Spleen (tissue), 11 donors: Measurements from ENCODE around the gene LRRC28. TPM values are rescaled to one million over a fixed set of nuclear protein-coding genes. Genes with fewer than 3 reads are reported as not detected.

ENCODE experiments used
- DNase-seq: peaks from one replicate; pipeline ENCODE4 v3.0.0-alpha.2; 2020
- H3K27ac ChIP-seq, 8 donors: fragments of 200-600 bp; sonication (generic) in 7 of 8; 1 replicate in 4 of 8; 2 replicates in 4 of 8; pipeline versions ENCODE4 v1.5.0 to v1.8.0; 2016 to 2021; ENCODE audit warnings: inconsistent platforms in 4 of 8, mild to moderate bottlenecking in 4 of 8, moderate library complexity in 1 of 8
- H3K27me3 ChIP-seq, 7 donors: fragments of 200-600 bp; sonication (generic) in 6 of 7; replicated peaks in 1 of 7; 1 replicate in 4 of 7; 2 replicates in 3 of 7; pipeline versions ENCODE4 v1.5.0 to v1.8.0; 2016 to 2021; ENCODE audit warnings: inconsistent platforms in 3 of 7, mild to moderate bottlenecking in 1 of 7
- H3K36me3 ChIP-seq, 6 donors: fragments of 200-600 bp; sonication (generic) in 5 of 6; 1 replicate in 4 of 6; 2 replicates in 2 of 6; pipeline versions ENCODE4 v1.5.0 to v1.8.0; 2016 to 2021; ENCODE audit warnings: inconsistent platforms in 2 of 6
- H3K4me1 ChIP-seq, 6 donors: fragments of 200-600 bp; sonication (generic) in 5 of 6; 1 replicate in 3 of 6; 2 replicates in 3 of 6; pipeline versions ENCODE4 v1.5.0 to v1.8.0; 2016 to 2021; ENCODE audit warnings: inconsistent platforms in 3 of 6
- H3K4me3 ChIP-seq, 8 donors: fragments of 200-600 bp; sonication (generic) in 7 of 8; 1 replicate in 4 of 8; 2 replicates in 4 of 8; pipeline versions ENCODE4 v1.5.0 to v1.8.0; 2016 to 2021; ENCODE audit warnings: inconsistent platforms in 4 of 8, mild to moderate bottlenecking in 4 of 8, moderate library complexity in 2 of 8
- H3K9me3 ChIP-seq, 8 donors: fragments of 200-600 bp; sonication (generic) in 7 of 8; 1 replicate in 4 of 8; 2 replicates in 4 of 8; pipeline versions ENCODE4 v1.5.0 to v1.8.0; 2016 to 2021; ENCODE audit warnings: inconsistent platforms in 4 of 8
- CTCF ChIP-seq, 11 experiments: fragments of 200-600 bp in 7 of 11; fragments of 450-650 bp in 4 of 11; sonication (generic) in 4 of 11; IDR thresholded peaks in 8 of 11; conservative IDR thresholded peaks in 3 of 11; 1 replicate in 7 of 11; 2 replicates in 4 of 11; pipeline versions ENCODE4 v1.4.0 to v1.8.0; 2016 to 2021; ENCODE audit warnings: antibody characterized with exemption in 11 of 11, inconsistent platforms in 4 of 11, mild to moderate bottlenecking in 1 of 11
- POLR2A ChIP-seq, 3 donors: fragments of 450-650 bp; IDR thresholded peaks; one replicate each; pipeline ENCODE4 v1.5.1; 2017; ENCODE audit warnings: antibody characterized with exemption in 3 of 3, mild to moderate bottlenecking in 1 of 3
- POLR2AphosphoS5 ChIP-seq, 3 donors: sonication (generic); formaldehyde crosslinking; IDR thresholded peaks; one replicate each; pipeline ENCODE4 v1.5.1; 2017; ENCODE audit warnings: antibody characterized with exemption in 3 of 3
- WGBS, 5 donors: extraction: QIAGEN DNeasy Blood & Tissue Kit in 3 of 5; methylation state at CpG; one replicate each; pipeline versions ENCODE4 v1.1.5 to v1.1.7; 2013 to 2018; 5-methylcytosine and 5-hydroxymethylcytosine counted together
- intact Hi-C: fragments of 100-400 bp; cut with DNase I; formaldehyde crosslinking; loops from one replicate; pipeline ENCODE4 v1.15.0; 2023; ENCODE audit warnings: low total_unique reads
- polyA plus RNA-seq, 3 donors: library from polyadenylated mRNA; stranded (reverse); fragments of 200-250 nt; gene quantifications; one replicate each; pipeline ENCODE4 v1.2.1, GENCODE V29; 2013
- total RNA-seq, 7 donors: library from RNA; depleted of rRNA in 3 of 7; stranded (reverse); fragments of >200 nt in 3 of 7; fragmentation: NEBNext Ultra II Directional in 4 of 7; extraction: Animal tissue kit (Norgen Biotek cat#: 25700) in 4 of 7; gene quantifications; one replicate each; pipeline versions ENCODE4 v1.1.0 to v1.2.1, GENCODE V29; 2016 to 2021
- donor health status: healthy with polysubstance abuse.
- donor health status: DM: no; HTN: no; CAD: no; lungs with moderate emphysema.
- donor health status: DM: no; HTN: no; CAD: no.
- donor health status: Bipolar disorder and iron deficiency.
- donor health status: healthy.
- donor health status: DM: no; HTN: no; CAD: no.
- donor health status: DM: yes; HTN: yes; CAD: no.

LRRC28 gene
- total and polyA plus RNA-seq, 10 donors: 6.0 to 63.3 (median 24.2) TPM

DNA sequence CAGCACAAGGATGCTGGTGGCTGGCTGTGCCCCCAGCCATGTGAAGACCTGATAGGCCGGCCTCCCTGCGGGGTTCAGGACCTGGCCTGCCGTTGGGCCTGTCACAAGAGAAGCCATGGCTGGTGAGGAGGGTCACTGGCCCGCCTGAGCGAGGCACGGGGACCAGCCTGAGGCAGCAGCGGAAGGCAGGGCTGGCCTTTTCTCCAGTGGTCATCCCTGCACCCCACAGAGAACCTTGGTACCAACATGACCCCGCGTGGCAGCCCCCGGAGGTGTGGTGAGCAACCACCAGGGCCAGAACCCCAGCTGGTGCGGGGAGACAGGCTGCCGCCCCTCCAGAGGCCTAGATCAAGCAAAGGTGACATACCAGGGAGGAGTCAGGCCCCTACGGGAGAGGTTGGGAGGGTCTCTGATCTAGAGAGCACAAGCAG is 180.4 kb downstream of the LRRC28 start:
- peaks cover 21 to 63% (median 43%) of the 10 kb centered on the region in 6 donors for H3K4me1 ChIP-seq
- no peaks in the 10 kb centered on the region for H3K27me3 ChIP-seq
- H3K9me3 ChIP-seq: no peaks in the 10 kb centered on the region
- TF ChIP-seq POLR2A (IDR thresholded peaks at IDR 0.05): no peak
- no peak overlapping the region for H3K27ac ChIP-seq
- peak; percentile 71 for DNase-seq
- no peak overlapping the region for H3K4me3 ChIP-seq
- 96 to 100% (median 97%) methylated on average over 11 to 13 of the region's 13 CpGs for WGBS, 5 donors
- intact Hi-C loops: no loop called here
- H3K36me3 ChIP-seq: no peaks in the 10 kb centered on the region

DNA sequence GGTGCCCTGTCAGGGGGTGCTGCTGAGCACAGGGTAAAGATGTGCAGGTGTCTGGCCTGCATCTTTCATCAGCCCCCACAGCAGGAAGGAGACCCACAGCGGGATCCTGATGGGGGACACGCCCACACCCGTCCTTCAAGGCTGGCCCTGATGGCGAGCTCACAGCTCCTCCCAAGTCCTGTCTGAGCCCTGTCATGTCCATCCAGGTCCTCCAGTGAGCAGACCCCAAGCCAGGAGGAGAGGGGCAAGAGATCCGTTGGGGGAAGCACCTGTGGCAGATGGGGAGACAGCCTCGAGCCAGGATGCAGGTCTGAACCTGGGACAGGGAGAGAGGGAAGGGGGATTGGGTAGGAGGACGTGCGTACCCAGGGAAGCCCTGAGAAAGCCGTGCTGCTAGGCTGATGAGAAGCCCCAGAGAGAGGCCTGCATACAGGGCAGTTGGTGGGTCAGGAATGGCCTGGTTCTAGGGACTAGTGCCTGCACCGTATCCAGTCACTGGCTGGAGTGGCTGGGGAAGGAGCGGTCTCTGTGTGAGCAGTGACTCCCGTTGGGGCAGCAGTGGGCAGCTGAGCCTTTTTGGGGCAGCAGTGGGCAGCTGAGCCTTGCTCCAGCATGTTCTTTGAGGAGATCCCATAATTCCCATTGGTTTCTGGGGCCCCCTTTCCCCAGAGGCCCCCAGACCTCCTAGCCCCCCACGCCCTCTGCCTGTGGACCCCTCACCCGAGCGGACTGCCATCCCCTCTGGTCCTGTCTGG is 181.2 kb downstream of the LRRC28 start:
- WGBS, 5 donors: 86 to 94% (median 87%) methylated on average over 13 to 15 of the region's 15 CpGs
- H3K4me1 ChIP-seq: peaks cover 21 to 69% (median 44%) of the 10 kb centered on the region in 6 donors
- DNase-seq: peak; percentile 70
- no peak overlapping the region for H3K4me3 ChIP-seq
- TF ChIP-seq CTCF (IDR thresholded peaks at IDR 0.05 in 8 of 11, conservative IDR thresholded peaks at IDR 0.05 in 3 of 11): no peak
- no peak for TF ChIP-seq POLR2AphosphoS5 (IDR thresholded peaks at IDR 0.05)
- TF ChIP-seq POLR2A (IDR thresholded peaks at IDR 0.05): no peak
- intact Hi-C loops: no loop called here
- peak overlapping the region in 4 of 8 donors; percentile 40 to 75 (median 42) for H3K27ac ChIP-seq
- H3K27me3 ChIP-seq: no peaks in the 10 kb centered on the region
- H3K36me3 ChIP-seq: no peaks in the 10 kb centered on the region
- no peaks in the 10 kb centered on the region for H3K9me3 ChIP-seq

DNA sequence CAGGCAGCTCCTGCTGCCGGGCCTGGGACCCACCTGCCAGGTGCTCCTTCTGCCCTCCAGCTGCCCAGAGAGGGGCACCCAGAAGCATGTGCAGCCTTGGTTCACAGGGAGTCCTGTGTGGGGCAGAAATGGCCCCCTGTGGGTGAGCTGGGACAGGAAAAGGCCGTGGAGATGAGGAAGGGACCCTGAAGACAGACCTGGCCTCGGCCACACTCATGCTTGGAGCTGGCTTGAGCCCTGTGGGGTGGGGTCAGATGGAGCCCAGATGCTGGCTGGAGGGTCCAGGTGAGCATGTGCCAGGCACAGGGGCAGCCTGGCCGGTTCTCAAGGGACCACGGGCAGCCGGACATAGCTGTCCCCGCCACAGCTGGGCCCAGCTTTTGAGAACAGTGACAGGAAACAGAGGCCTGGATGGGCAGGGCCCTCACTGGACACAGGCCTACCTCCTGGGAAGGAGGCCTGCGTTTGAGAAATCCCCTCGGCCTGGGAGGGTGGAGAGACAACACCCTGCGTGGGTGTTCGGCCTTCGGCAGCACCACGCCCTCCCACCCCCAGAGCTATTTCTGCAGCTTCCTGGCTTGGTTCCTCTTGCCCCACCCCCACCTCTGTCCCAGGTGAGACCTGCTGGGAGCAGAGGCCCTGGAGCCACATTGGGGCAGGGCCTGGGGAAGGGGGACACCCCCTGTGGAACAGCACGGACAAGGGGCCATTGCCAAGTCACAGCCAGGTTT is 181.9 kb downstream of the LRRC28 start:
- Histone ChIP-seq H3K27me3 (no peaks in the 10 kb centered on the region), H3K36me3 (no peaks in the 10 kb centered on the region), H3K27ac (peak overlapping the region in 4 of 8 donors; percentile 40 to 75 (median 42)), H3K4me3 (no peak overlapping the region), H3K4me1 (peaks cover 21 to 76% (median 44%) of the 10 kb centered on the region in 6 donors), H3K9me3 (no peaks in the 10 kb centered on the region)
- WGBS, 5 donors: 40 to 69% (median 48%) methylated on average over 7 to 14 of the region's 14 CpGs
- peak; percentile 82 for DNase-seq
- intact Hi-C loops: no loop called here
- no peak for TF ChIP-seq CTCF (IDR thresholded peaks at IDR 0.05 in 8 of 11, conservative IDR thresholded peaks at IDR 0.05 in 3 of 11)
- no peak for TF ChIP-seq POLR2A (IDR thresholded peaks at IDR 0.05)
- peak in 2 of 3 donors; percentile 17 to 22 for TF ChIP-seq POLR2AphosphoS5 (IDR thresholded peaks at IDR 0.05)

DNA sequence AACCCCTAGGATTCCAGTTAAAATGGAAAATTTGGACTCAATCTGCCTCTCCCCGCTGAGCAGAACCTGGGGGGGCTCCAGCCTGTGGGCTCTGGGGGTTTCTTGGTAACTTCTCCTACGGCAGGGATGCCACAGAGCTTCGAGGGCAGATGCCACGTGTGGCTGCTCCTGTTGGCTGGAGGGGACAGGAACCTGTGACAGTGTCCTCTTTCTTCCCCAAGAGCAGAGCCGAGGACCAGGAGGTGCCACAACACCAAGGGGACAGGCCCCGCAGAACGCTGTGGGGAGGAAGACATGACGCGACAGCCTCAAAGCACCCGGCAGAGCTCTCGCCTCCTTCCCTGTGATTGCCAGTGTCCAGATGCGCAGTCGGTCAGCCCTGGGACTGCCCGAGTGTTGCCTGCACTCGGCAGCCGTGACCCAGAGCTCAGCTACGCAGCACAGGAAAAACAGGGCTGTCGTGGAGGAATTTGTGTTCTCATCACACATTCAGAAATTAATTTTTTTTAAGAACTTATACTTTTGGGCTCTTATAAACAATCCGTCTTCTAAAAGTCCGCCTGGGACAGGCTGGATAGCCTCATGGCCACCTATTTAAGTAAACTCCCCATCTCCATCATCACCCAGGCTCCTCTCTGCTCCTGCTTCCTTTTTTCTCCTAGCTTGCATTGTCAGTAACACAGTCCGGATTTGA is 182.6 kb downstream of the LRRC28 start:
- Histone ChIP-seq H3K9me3 (no peaks in the 10 kb centered on the region), H3K36me3 (no peaks in the 10 kb centered on the region), H3K4me1 (peaks cover 21 to 82% (median 47%) of the 10 kb centered on the region in 6 donors), H3K27me3 (no peaks in the 10 kb centered on the region), H3K4me3 (no peak overlapping the region), H3K27ac (peak overlapping the region in 4 of 8 donors; percentile 40 to 75 (median 42))
- WGBS, 5 donors: 82 to 92% (median 87%) methylated on average over 14 to 21 of the region's 21 CpGs
- TF ChIP-seq POLR2AphosphoS5 (IDR thresholded peaks at IDR 0.05): no peak
- peak; percentile 69 for DNase-seq
- intact Hi-C loops: no loop called here
